K562 (cell line): Measurements from ENCODE around the gene STXBP4. TPM values are rescaled to one million over a fixed set of nuclear protein-coding genes. Genes with fewer than 3 reads are reported as not detected.

Source experiments
- ATAC-seq: fragments of 200-7000 bp; cut with Tn5 transposase; 3 replicates; pipeline ENCODE4 v1.9.1; 2020; ENCODE audit warnings: moderate library complexity
- BruUV-seq: library from RNA; stranded (reverse); fragments of 400-500 nt; replicated peaks from 2 replicates; lab custom pipeline; 2021; lab: Mats Ljungman, UMichigan
- CTCF ChIA-PET: fragments of 300-600 bp; formaldehyde crosslinking; extraction: SDS; loops from one replicate; lab custom pipeline; 2021; ENCODE audit warnings: low intra/inter-chr PET ratio; lab: Yijun Ruan, JAX
- POLR2A ChIA-PET: fragments of 300-600, 350-650 bp; sonication (Branson Sonifier 250); formaldehyde crosslinking; extraction: SDS; loops from one replicate; lab custom pipeline; 2021; ENCODE audit warnings: antibody characterized with exemption, inconsistent platforms; lab: Yijun Ruan, JAX
- DNase-seq, 4 experiments: peaks; one replicate each; pipeline versions ENCODE4 v3.0.0 to v3.0.0-alpha.2; 2011 to 2018; ENCODE audit warnings: low spot score in 3 of 4, mixed read lengths in 3 of 4; ENCODE audit errors: extremely low read depth in 1 of 4
- FAIRE-seq: peaks from 2 replicates; lab custom pipeline; 2011; peaks lifted over from hg19 to GRCh38; lab: Jason Lieb, UNC
- H2AFZ ChIP-seq: 2 replicates; pipeline ENCODE4 v1.6.0; 2011; ENCODE audit warnings: low read depth, low read length, control low read depth, inconsistent platforms
- H3K27ac ChIP-seq: fragments of 200-600 bp; 3 replicates; pipeline ENCODE4 v1.8.0; 2011; ENCODE audit warnings: low read depth, mild to moderate bottlenecking, control low read depth, inconsistent platforms, low read length, moderate library complexity, mixed read lengths; ENCODE audit errors: extremely low read depth
- H3K27me3 ChIP-seq, 2 experiments: fragments of 300-600 bp in 1 of 2; 2 replicates in 1 of 2; 3 replicates in 1 of 2; pipeline versions ENCODE4 v1.6.0 to v1.8.0; 2011; ENCODE audit warnings: inconsistent platforms in 2 of 2, low read length in 2 of 2, mild to moderate bottlenecking in 1 of 2, mixed read lengths in 1 of 2, moderate library complexity in 1 of 2; ENCODE audit not compliant: control insufficient read depth in 2 of 2, insufficient read depth in 2 of 2
- H3K36me3 ChIP-seq: fragments of 300-600 bp; 3 replicates; pipeline ENCODE4 v1.8.0; 2011; ENCODE audit warnings: mild to moderate bottlenecking, low read length, inconsistent platforms; ENCODE audit not compliant: control insufficient read depth, insufficient read depth
- H3K4me1 ChIP-seq, 2 experiments: fragments of 200-600 bp in 1 of 2; replicated peaks in 1 of 2; 2 replicates in 1 of 2; 3 replicates in 1 of 2; pipeline versions ENCODE4 v1.5.1 to v1.8.0; 2011; ENCODE audit warnings: inconsistent platforms in 2 of 2, low read length in 2 of 2, mild to moderate bottlenecking in 1 of 2, mixed read lengths in 1 of 2, moderate library complexity in 1 of 2; ENCODE audit not compliant: control insufficient read depth in 2 of 2, insufficient read depth in 2 of 2
- H3K4me2 ChIP-seq: 2 replicates; pipeline ENCODE4 v1.6.1; 2011; ENCODE audit warnings: low read length, control low read depth, inconsistent platforms, mixed read lengths; ENCODE audit not compliant: insufficient read depth
- H3K4me3 ChIP-seq: fragments of 200-600 bp; sonication (generic), shearing (Covaris generic); 2 replicates; pipeline ENCODE4 v1.5.1; 2016; ENCODE audit warnings: control low read depth, inconsistent platforms
- H3K79me2 ChIP-seq: fragments of 200-600 bp; 3 replicates; pipeline ENCODE4 v1.8.0; 2011; ENCODE audit warnings: low read length, inconsistent platforms; ENCODE audit not compliant: control insufficient read depth, insufficient read depth
- H3K9ac ChIP-seq, 2 experiments: 2 replicates each; pipeline versions ENCODE4 v1.6.0 to v1.6.1; 2011; ENCODE audit warnings: low read depth in 2 of 2, low read length in 2 of 2, control low read depth in 1 of 2, inconsistent platforms in 1 of 2, mild to moderate bottlenecking in 1 of 2, mixed read lengths in 1 of 2; ENCODE audit not compliant: insufficient read depth in 1 of 2
- H3K9me1 ChIP-seq: one replicate; pipeline ENCODE4 v1.6.0; 2011; ENCODE audit warnings: inconsistent platforms, mild to moderate bottlenecking, low read length, moderate library complexity; ENCODE audit not compliant: control insufficient read depth, insufficient read depth
- H3K9me3 ChIP-seq: replicated peaks from 2 replicates; pipeline ENCODE4 v1.5.1; 2011; ENCODE audit warnings: low read depth, low read length, inconsistent platforms; ENCODE audit not compliant: control insufficient read depth, insufficient read depth
- H4K20me1 ChIP-seq: replicated peaks from 2 replicates; pipeline ENCODE4 v1.6.1; 2011; ENCODE audit warnings: low read length, inconsistent platforms, mixed read lengths; ENCODE audit not compliant: control insufficient read depth, insufficient read depth
- CUX1 ChIP-seq: fragments of 200-800 bp; sonication (Bioruptor generic); IDR thresholded peaks from 2 replicates; pipeline ENCODE4 v1.6.1; 2016; ENCODE audit warnings: missing genetic modification characterization, missing compliant biosample characterization
- EGR1 ChIP-seq: fragments of 450-650 bp; conservative IDR thresholded peaks from 2 replicates; pipeline ENCODE4 v1.6.1; 2017; ENCODE audit warnings: mild to moderate bottlenecking
- GTF2A2 ChIP-seq: IDR thresholded peaks from 2 replicates; pipeline ENCODE4 v1.6.1; 2016; ENCODE audit warnings: mild to moderate bottlenecking, missing genetic modification characterization, missing compliant biosample characterization
- ILF3 ChIP-seq: fragments of 450-650 bp; IDR thresholded peaks from 2 replicates; pipeline ENCODE4 v1.6.1; 2018; ENCODE audit warnings: antibody characterized with exemption, mild to moderate bottlenecking, moderate library complexity, borderline replicate concordance
- ZSCAN32 ChIP-seq: fragments of 450-650 bp; formaldehyde crosslinking; IDR thresholded peaks from 2 replicates; pipeline ENCODE4 v1.4.0; 2020; ENCODE audit warnings: mild to moderate bottlenecking, moderate library complexity
- WGBS: fragments of 100-300 bp; shearing (Covaris generic); methylation state at CpG from one replicate; pipeline ENCODE4 v1.1.6; 2016; ENCODE audit warnings: low coverage, mixed read lengths; ENCODE audit not compliant: insufficient coverage; ENCODE audit errors: missing lambda C conversion rate; 5-methylcytosine and 5-hydroxymethylcytosine counted together
- in situ Hi-C: fragments of 300-500 bp; cut with MboI; formaldehyde crosslinking; loops from 4 replicates; pipeline ENCODE4 v1.15.0; 2018; ENCODE audit warnings: inconsistent platforms, mixed read lengths
- intact Hi-C: fragments of 100-400 bp; cut with micrococcal nuclease; formaldehyde crosslinking; loops from 2 replicates; pipeline ENCODE4 v1.14.2; 2022
- polyA plus RNA-seq, 8 experiments: library from polyadenylated mRNA; depleted of rRNA in 4 of 8; stranded (reverse) in 5 of 8; unstranded in 3 of 8; fragments of >200 nt; fragmentation: Nextera tagmentation in 2 of 8; fragmentation: Illumina TruSeq in 1 of 8; extraction: Ambion mirVana in 2 of 8; extraction: Trizol in 1 of 8; gene quantifications; 2 replicates each; pipeline versions ENCODE4 v1.2.1 to v1.2.3, GENCODE V29; 2011 to 2014; ENCODE audit warnings: inconsistent platforms in 1 of 8, missing spikeins in 1 of 8
- total RNA-seq, 7 experiments: library from RNA; depleted of rRNA in 6 of 7; stranded (reverse); fragments of >200 nt in 6 of 7; fragmentation: Illumina TruSeq in 2 of 7; extraction: Trizol in 2 of 7; gene quantifications; 2 replicates each; pipeline versions ENCODE4 v1.2.1 to v1.2.3, GENCODE V29; 2011 to 2021; ENCODE audit warnings: low replicate concordance in 1 of 7

STXBP4 gene
- total and polyA plus RNA-seq, 9 of the 15 experiments (the other 6 are each of a cell fraction or from before 2014, with no cell fraction given), result 11.6 to 23.2 (median 18.5) TPM

- TF ChIP-seq CUX1 (CRISPR knock-in tag), result no peak
- TF ChIP-seq EGR1, result no peak
- TF ChIP-seq, all 486 proteins: peak for 0
Measured at GRCh38 chr17:54937426-54937825, 31.1 kb upstream of the STXBP4 start (continued).

- H3K9me1 ChIP-seq, result no peaks in the 10 kb centered on the region
- in situ Hi-C loops (no loop called here), intact Hi-C loops (no loop called here)
- H2AFZ ChIP-seq, result no peak overlapping the region
- WGBS, result 85% methylated on average over 1 of the region's 1 CpG
- H3K9me3 ChIP-seq, result no peaks in the 10 kb centered on the region
- CTCF ChIA-PET, result no interaction called here
- no TSS peak for BruUV-seq
- H3K27me3 ChIP-seq, result no peaks in the 10 kb centered on the region
- FAIRE-seq (no peak), ATAC-seq (no peak), DNase-seq (no peak)
- no peaks in the 10 kb centered on the region for H4K20me1 ChIP-seq
- no peak overlapping the region for H3K4me2 ChIP-seq
- POLR2A ChIA-PET, result no interaction called here
- no peaks in the 10 kb centered on the region for H3K79me2 ChIP-seq
- H3K4me1 ChIP-seq, result peaks cover 0 to 3% of the 10 kb centered on the region in 2 experiments; a peak in 2 of 5 replicates
- TF ChIP-seq ILF3 (no peak), ZSCAN32 (CRISPR knock-in tag) (no peak), GTF2A2 (tag) (no peak)
- H3K36me3 ChIP-seq, result peaks cover 28% of the 10 kb centered on the region; the same call in 1 of the 3 replicates
- no peak overlapping the region for H3K4me3 ChIP-seq
- no peak overlapping the region for H3K27ac ChIP-seq
- no peak overlapping the region for H3K9ac ChIP-seq
Measured at GRCh38 chr17:54941285-54941684, 27.3 kb upstream of the STXBP4 start.
